Measurements from ENCODE around the gene UTS2R. TPM values are rescaled to one million over a fixed set of nuclear protein-coding genes. Genes with fewer than 3 reads are reported as not detected.
"Not testable (repeated sequence)": the region's sequence is repeated elsewhere in the genome, so short reads cannot be mapped to it uniquely, and the experiment has no call there.

Gene UTS2R
- total RNA-seq, 1 donor from 2014 or later: not detected

DNA sequence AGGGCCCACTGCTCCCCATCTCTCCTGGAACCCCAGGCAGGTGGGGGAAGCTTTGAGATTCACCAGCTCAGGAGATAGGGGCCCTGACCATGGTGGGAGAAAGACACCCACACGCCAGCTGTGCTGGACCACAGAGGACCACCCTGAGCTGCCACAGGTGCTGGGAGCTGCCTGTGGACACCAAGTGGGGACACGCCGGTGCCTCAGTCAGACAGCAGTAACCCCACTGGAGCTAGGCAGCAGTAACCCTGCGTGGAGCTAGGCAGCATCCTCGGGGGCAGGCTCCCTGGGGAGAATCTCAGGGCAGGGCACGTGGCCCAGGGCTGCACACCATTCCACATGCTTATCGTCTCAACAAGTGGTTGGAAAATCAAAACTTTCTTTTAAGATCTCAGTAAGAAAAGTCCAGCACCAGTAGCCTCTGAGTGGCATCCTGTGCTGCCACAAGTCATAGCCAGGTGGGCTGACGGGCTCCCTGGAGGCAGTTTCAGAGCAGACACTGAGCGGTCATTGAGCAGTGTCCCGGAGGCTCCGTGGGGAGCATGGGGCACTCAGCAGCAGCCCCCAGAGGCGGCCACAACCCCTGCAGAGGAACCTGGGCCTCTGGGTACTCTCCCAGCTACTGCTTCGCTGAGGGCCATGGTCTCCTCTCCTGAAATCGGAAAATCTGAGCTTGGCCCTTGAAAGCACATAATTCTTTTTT lies 38.6 kb downstream of the UTS2R start:
- DNase-seq (ENCODE audit: extremely low spot score, unreplicated experiment): no peak
- no peak overlapping the region for H3K4me3 Mint-ChIP-seq (ENCODE audit: unreplicated experiment)
- no peak overlapping the region for H3K27ac Mint-ChIP-seq (ENCODE audit: unreplicated experiment)
- TF ChIP-seq, protein P1, sequence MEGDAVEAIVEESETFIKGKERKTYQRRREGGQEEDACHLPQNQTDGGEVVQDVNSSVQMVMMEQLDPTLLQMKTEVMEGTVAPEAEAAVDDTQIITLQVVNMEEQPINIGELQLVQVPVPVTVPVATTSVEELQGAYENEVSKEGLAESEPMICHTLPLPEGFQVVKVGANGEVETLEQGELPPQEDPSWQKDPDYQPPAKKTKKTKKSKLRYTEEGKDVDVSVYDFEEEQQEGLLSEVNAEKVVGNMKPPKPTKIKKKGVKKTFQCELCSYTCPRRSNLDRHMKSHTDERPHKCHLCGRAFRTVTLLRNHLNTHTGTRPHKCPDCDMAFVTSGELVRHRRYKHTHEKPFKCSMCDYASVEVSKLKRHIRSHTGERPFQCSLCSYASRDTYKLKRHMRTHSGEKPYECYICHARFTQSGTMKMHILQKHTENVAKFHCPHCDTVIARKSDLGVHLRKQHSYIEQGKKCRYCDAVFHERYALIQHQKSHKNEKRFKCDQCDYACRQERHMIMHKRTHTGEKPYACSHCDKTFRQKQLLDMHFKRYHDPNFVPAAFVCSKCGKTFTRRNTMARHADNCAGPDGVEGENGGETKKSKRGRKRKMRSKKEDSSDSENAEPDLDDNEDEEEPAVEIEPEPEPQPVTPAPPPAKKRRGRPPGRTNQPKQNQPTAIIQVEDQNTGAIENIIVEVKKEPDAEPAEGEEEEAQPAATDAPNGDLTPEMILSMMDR (IDR thresholded peaks at IDR 0.05): no peak
- H3K27me3 Mint-ChIP-seq (ENCODE audit: unreplicated experiment): no peaks in the 10 kb centered on the region
- H3K36me3 Mint-ChIP-seq (ENCODE audit: unreplicated experiment): peaks cover 6% of the 10 kb centered on the region
- peaks cover 24% of the 10 kb centered on the region for H3K4me1 Mint-ChIP-seq (ENCODE audit: unreplicated experiment)
- H3K9me3 Mint-ChIP-seq (ENCODE audit: unreplicated experiment): no peaks in the 10 kb centered on the region

DNA sequence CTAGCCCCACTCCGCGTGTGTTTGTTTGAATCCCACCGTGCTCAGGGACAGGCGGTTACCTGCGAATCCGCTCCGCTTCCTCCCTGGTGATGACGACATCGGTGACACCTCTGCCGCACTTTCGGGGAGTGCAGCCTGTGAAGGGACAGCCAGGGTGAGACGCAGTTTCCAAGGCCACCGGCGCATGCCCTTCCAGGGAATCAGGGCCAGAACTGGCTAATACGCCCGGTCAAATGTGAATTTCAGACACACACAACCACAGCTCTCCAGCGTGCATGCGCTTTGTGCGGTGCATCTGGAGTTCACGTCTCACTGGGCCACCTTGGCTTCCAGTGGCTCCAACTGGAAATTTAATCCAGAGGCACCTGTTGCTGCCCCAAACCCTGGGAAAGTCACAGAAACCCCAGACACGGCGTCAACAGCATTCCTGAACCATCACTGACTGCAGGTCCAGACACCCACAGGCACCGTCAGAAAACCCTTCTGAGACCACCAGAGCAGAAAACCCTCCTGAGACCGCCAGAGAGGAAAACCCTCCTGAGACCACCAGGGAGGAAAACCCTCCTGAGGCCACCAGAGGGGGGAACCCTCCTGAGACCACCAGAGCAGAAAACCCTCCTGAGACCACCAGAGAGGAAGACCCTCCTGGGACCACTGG lies 40.0 kb downstream of the UTS2R start:
- H3K9me3 Mint-ChIP-seq (ENCODE audit: unreplicated experiment): no peaks in the 10 kb centered on the region
- H3K27me3 Mint-ChIP-seq (ENCODE audit: unreplicated experiment): no peaks in the 10 kb centered on the region
- peaks cover 25% of the 10 kb centered on the region for H3K4me1 Mint-ChIP-seq (ENCODE audit: unreplicated experiment)
- no peak for DNase-seq (ENCODE audit: extremely low spot score, unreplicated experiment)
- H3K36me3 Mint-ChIP-seq (ENCODE audit: unreplicated experiment): peaks cover 4% of the 10 kb centered on the region
- no peak overlapping the region for H3K4me3 Mint-ChIP-seq (ENCODE audit: unreplicated experiment)
- TF ChIP-seq, protein P1 (IDR thresholded peaks at IDR 0.05): no peak
- H3K27ac Mint-ChIP-seq (ENCODE audit: unreplicated experiment): no peak overlapping the region

DNA sequence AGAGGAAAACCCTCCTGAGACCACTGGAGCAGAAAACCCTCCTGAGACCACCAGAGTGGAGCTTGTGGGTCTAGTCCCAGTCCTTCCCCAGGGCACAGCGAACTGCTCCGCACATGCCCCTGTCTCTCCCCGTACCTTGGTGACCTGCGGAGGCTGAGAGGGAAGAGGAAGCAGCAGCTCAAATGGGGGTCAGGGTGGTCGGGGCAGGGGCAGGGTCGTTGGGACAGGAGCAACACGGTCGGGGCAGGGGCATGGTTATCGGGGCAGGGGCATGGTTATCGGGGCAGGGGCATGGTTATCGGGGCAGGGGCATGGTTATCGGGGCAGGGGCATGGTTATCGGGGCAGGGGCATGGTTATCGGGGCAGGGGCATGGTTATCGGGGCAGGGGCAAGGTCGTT lies 40.5 kb downstream of the UTS2R start:
- H3K4me3 Mint-ChIP-seq (ENCODE audit: unreplicated experiment); DNase-seq (ENCODE audit: extremely low spot score, unreplicated experiment); H3K9me3 Mint-ChIP-seq (ENCODE audit: unreplicated experiment); H3K36me3 Mint-ChIP-seq (ENCODE audit: unreplicated experiment); H3K27ac Mint-ChIP-seq (ENCODE audit: unreplicated experiment); H3K27me3 Mint-ChIP-seq (ENCODE audit: unreplicated experiment): not testable (repeated sequence)
- H3K4me1 Mint-ChIP-seq (ENCODE audit: unreplicated experiment): peaks cover 25% of the 10 kb centered on the region

DNA sequence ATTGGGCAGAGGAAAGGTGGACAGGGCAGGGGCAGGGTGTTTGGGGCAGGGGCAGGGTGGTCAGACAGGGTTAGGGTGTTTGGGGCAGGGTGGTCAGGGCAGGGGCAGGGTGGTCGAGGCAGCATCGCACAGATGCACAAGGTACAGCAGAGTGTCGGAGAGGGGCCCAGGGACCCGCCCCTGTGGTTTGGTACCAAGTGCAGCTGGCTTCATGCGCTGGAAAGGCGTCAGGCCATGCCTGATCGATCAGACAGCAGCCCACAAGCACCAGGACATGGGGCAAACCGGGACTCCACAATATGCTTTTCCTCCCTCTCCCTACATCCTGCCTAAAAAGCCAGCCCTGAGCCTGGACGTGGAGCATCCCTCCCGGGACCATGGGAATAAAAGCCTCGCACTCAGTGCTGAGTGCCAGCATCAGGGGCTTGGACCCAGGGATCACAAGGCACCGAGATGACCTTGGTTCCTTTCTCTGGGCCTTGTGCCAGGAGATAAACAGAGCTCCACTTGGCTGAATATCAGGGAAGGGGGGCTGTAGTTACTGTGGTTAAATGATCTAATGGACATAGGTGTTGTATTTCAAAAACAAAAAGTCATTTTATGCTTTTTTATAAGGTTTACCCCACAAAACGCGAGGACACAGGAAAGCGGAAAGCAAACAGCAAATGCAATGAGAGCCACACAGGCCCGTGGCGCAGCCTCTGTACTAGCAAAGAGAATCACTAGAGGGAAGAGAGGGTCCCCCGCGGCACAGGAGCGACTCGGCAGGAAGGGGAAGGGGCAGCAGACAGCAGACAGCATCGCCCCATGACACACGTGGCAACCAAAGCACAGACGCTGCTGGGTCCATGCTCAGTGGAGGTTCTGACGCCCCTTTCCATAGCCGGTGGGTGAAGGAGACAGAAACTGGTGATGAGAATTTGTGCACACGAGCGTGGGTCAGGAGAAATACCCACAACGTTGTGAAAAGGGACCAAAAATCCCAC lies 41.3 kb downstream of the UTS2R start:
- Mint-ChIP-seq H3K36me3 (ENCODE audit: unreplicated experiment) (peaks cover 4% of the 10 kb centered on the region), H3K27me3 (ENCODE audit: unreplicated experiment) (no peaks in the 10 kb centered on the region), H3K4me1 (ENCODE audit: unreplicated experiment) (peaks cover 20% of the 10 kb centered on the region), H3K9me3 (ENCODE audit: unreplicated experiment) (no peaks in the 10 kb centered on the region), H3K4me3 (ENCODE audit: unreplicated experiment) (no peak overlapping the region), H3K27ac (ENCODE audit: unreplicated experiment) (no peak overlapping the region)
- DNase-seq (ENCODE audit: extremely low spot score, unreplicated experiment): no peak
- TF ChIP-seq, protein P1 (IDR thresholded peaks at IDR 0.05): no peak

DNA sequence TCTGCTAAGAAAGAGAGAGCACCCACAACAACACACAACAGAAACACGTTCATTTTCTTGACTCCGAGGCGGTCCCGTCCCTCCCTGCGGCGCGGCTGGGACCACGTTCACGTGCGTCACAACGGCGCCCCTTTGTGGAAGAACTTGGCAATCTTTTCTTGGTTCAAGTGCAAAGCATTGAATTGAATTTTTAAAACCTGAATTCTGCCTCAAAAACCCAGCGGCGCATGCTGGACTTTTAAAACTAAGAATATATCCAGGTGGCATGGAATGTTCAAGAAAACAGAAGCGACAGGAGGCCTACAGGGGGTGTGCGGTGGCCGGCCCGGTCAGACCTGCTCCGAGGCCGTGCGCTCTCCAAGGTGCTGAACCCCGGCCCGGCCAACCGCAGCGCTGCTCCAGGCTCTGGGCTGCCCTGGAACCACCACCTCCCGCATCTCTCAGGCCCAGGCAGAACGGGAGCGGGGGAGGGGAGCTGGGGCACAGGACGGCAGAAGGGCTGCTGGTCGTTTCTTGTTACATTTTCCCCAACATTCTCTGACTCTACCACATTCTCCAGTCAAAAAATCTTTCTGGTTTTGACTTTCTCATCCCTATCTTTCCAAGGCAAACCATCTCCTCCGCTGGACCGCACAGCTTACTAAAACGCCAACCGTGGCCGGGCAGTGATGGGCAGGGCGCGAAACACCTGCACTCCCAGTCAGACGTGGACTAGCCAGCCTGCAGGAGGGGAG lies 43.1 kb downstream of the UTS2R start:
- Mint-ChIP-seq H3K36me3 (ENCODE audit: unreplicated experiment) (no peaks in the 10 kb centered on the region), H3K27me3 (ENCODE audit: unreplicated experiment) (no peaks in the 10 kb centered on the region), H3K4me3 (ENCODE audit: unreplicated experiment) (no peak overlapping the region), H3K27ac (ENCODE audit: unreplicated experiment) (no peak overlapping the region), H3K4me1 (ENCODE audit: unreplicated experiment) (peaks cover 21% of the 10 kb centered on the region), H3K9me3 (ENCODE audit: unreplicated experiment) (no peaks in the 10 kb centered on the region)
- TF ChIP-seq, protein P1 (IDR thresholded peaks at IDR 0.05): peak; percentile 91
- DNase-seq (ENCODE audit: extremely low spot score, unreplicated experiment): peak; percentile 92

All from osteocyte (in vitro differentiated cells).